Activated CD8-positive, alpha-beta T cell treated with anti-CD3 and anti-CD28 coated beads for 36 hours (primary cell): ENCODE results near the gene KRTAP2-4. TPM values are rescaled to one million over a fixed set of nuclear protein-coding genes. Genes with fewer than 3 reads are reported as not detected.
"Not testable (repeated sequence)": the region's sequence is repeated elsewhere in the genome, so short reads cannot be mapped to it uniquely, and the experiment has no call there.

Experiments
- ATAC-seq: fragments of 200-7000 bp; cut with Tn5 transposase; one replicate; pipeline ENCODE4 v1.10.0; 2021; ENCODE audit warnings: mild to moderate bottlenecking, moderate library complexity
- CTCF ChIA-PET: fragments of 350-600 bp; sonication (Branson Sonifier 250); formaldehyde crosslinking; loops from one replicate; lab custom pipeline; 2021; ENCODE audit warnings: antibody characterized with exemption; lab: Charles Lee
- POLR2A ChIA-PET: fragments of 350-600 bp; sonication (Branson Sonifier 250); formaldehyde crosslinking; loops from one replicate; lab custom pipeline; 2021; ENCODE audit warnings: antibody characterized with exemption; lab: Charles Lee
- DNase-seq: peaks from one replicate; pipeline ENCODE4 v3.0.0-alpha.2; 2020
- H3K27ac Mint-ChIP-seq: one replicate; pipeline ENCODE4 v1.8.0; 2021; ENCODE audit warnings: mild to moderate bottlenecking, mixed read lengths
- H3K27me3 Mint-ChIP-seq: one replicate; pipeline ENCODE4 v1.8.0; 2021; ENCODE audit warnings: mixed read lengths
- H3K36me3 Mint-ChIP-seq: one replicate; pipeline ENCODE4 v1.8.0; 2021; ENCODE audit warnings: low read depth, mixed read lengths
- H3K4me1 Mint-ChIP-seq: one replicate; pipeline ENCODE4 v1.8.0; 2021; ENCODE audit warnings: low read depth, mixed read lengths
- H3K4me3 Mint-ChIP-seq: one replicate; pipeline ENCODE4 v1.8.0; 2021; ENCODE audit warnings: mild to moderate bottlenecking, moderate library complexity, mixed read lengths
- H3K9me3 Mint-ChIP-seq: one replicate; pipeline ENCODE4 v1.8.0; 2021; ENCODE audit warnings: mixed read lengths
- CTCF ChIP-seq: fragments of 200-600 bp; IDR thresholded peaks from one replicate; pipeline ENCODE4 v1.8.0; 2022; ENCODE audit warnings: antibody characterized with exemption, mild to moderate bottlenecking
- intact Hi-C: fragments of 100-400 bp; cut with micrococcal nuclease; formaldehyde crosslinking; loops from one replicate; pipeline ENCODE4 v1.10.0; 2022
- total RNA-seq, 2 experiments: library from RNA; stranded (reverse); gene quantifications; one replicate each; pipeline ENCODE4 v1.2.3, GENCODE V29; 2021

The KRTAP2-4 gene
- total RNA-seq, result not detected

GRCh38 chr17:41065829-41066624 is at the start of gene KRTAP2-4:
Gene KRTAP2-4 (minus strand): TSS chr17:41065879. CDS start chr17:41065845, 34 bp downstream.
- CTCF ChIA-PET, result no interaction called here
- no peak for ATAC-seq
- Mint-ChIP-seq H3K9me3 (no peaks in the 10 kb centered on the region), H3K4me3 (no peak within 1 kb of the TSS), H3K4me1 (no peaks in the 10 kb centered on the region), H3K27ac (no peak within 1 kb of the TSS), H3K27me3 (peaks cover 5% of the 10 kb centered on the region), H3K36me3 (no peaks in the 10 kb centered on the region)
- POLR2A ChIA-PET, result no interaction called here
- TF ChIP-seq CTCF, result no peak
- no peak for DNase-seq
- intact Hi-C loops, result no loop called here

GRCh38 chr17:41111151-41111885 is 45.6 kb upstream of the KRTAP2-4 start:
- intact Hi-C loops, result no loop called here
- ChIA-PET CTCF (no interaction called here), POLR2A (no interaction called here)
- Mint-ChIP-seq H3K9me3 (peaks cover 2% of the 10 kb centered on the region), H3K27me3 (peaks cover 3% of the 10 kb centered on the region), H3K4me1 (peaks cover 8% of the 10 kb centered on the region), H3K27ac (no peak overlapping the region), H3K4me3 (no peak overlapping the region), H3K36me3 (no peaks in the 10 kb centered on the region)
- ATAC-seq (no peak), DNase-seq (no peak)
- TF ChIP-seq CTCF, result no peak

- H3K27me3 Mint-ChIP-seq, H3K4me3 Mint-ChIP-seq, CTCF ChIA-PET, H3K36me3 Mint-ChIP-seq, POLR2A ChIA-PET, DNase-seq, H3K4me1 Mint-ChIP-seq, intact Hi-C loops, ATAC-seq, H3K27ac Mint-ChIP-seq, H3K9me3 Mint-ChIP-seq: not testable (repeated sequence)
Observed at GRCh38 chr17:41108728-41109386, 43.2 kb upstream of the KRTAP2-4 start.

GRCh38 chr17:41107941-41108450 is 42.3 kb upstream of the KRTAP2-4 start:
- no peak overlapping the region for H3K27ac Mint-ChIP-seq
- ChIA-PET POLR2A (no interaction called here), CTCF (no interaction called here)
- ATAC-seq, result no peak
- H3K9me3 Mint-ChIP-seq, result no peaks in the 10 kb centered on the region
- no peaks in the 10 kb centered on the region for H3K36me3 Mint-ChIP-seq
- no peak for DNase-seq
- TF ChIP-seq CTCF, result no peak
- no peak overlapping the region for H3K4me3 Mint-ChIP-seq
- intact Hi-C loops, result no loop called here
- peaks cover 3% of the 10 kb centered on the region for H3K27me3 Mint-ChIP-seq
- H3K4me1 Mint-ChIP-seq, result peaks cover 8% of the 10 kb centered on the region

- H3K27me3 Mint-ChIP-seq, DNase-seq, H3K36me3 Mint-ChIP-seq, intact Hi-C loops, H3K27ac Mint-ChIP-seq, POLR2A ChIA-PET, H3K4me1 Mint-ChIP-seq, H3K9me3 Mint-ChIP-seq, H3K4me3 Mint-ChIP-seq, ATAC-seq, CTCF ChIA-PET: not testable (repeated sequence)
Observed at GRCh38 chr17:41105347-41105746, 39.7 kb upstream of the KRTAP2-4 start, which contains the start of gene KRTAP4-9. Gene KRTAP4-9 (plus strand): TSS chr17:41105389. CDS start chr17:41105389, 0 bp downstream.

GRCh38 chr17:41104386-41105038 is 38.8 kb upstream of the KRTAP2-4 start:
- H3K27me3 Mint-ChIP-seq, POLR2A ChIA-PET, CTCF ChIA-PET, H3K9me3 Mint-ChIP-seq, DNase-seq, H3K27ac Mint-ChIP-seq, ATAC-seq, H3K4me3 Mint-ChIP-seq, H3K36me3 Mint-ChIP-seq, intact Hi-C loops: not testable (repeated sequence)
- peaks cover 16% of the 10 kb centered on the region for H3K4me1 Mint-ChIP-seq
